Cerebellar cortex (tissue), 1 donor: ENCODE measurements around the gene PGAM2.
"Not testable (repeated sequence)": the region's sequence is repeated elsewhere in the genome, so short reads cannot be mapped to it uniquely, and the experiment has no call there.

ENCODE experiments used
- DNase-seq: peaks from one replicate; pipeline ENCODE4 v3.0.0-alpha.2; 2015; ENCODE audit warnings: low spot score

PGAM2 gene

DNA sequence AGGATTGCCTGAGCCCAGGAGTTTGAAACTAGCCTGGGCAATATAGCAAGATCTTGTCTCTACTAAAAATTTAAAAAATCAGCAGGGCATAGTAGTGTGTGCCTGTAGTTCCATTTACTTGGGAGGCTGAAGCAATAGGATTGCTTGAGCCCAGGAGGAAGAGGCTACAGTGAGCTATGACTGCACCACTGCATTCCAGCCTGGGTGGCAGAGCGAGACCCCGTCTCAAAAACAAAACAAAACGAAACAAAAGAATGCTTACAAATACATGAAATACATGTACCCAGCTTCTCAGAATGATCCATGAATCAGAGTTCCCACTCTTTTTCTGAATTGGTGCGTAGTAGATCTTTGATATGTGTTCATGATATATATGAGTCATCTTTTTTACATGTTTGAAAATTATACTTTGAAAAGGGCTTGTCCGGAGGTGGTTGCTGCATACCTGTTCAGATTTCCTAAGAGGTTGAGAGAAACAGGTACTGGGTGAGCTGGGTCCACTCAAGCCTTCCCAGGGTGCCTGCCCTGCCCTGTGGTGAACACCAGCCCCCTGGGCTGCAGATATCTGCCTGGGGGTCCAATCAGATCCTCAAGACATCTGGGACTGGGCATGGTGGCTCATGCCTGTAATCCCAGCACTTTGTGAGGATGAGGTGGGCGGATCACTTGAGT lies 42.4 kb downstream of the PGAM2 start:
- DNase-seq = not testable (repeated sequence)

GRCh38 chr7:44022069-44022468 lies 43.3 kb downstream of the PGAM2 start:
- DNase-seq = not testable (repeated sequence)

- not testable (repeated sequence) for DNase-seq
Measured at GRCh38 chr7:44019825-44020224, 45.5 kb downstream of the PGAM2 start.

DNA sequence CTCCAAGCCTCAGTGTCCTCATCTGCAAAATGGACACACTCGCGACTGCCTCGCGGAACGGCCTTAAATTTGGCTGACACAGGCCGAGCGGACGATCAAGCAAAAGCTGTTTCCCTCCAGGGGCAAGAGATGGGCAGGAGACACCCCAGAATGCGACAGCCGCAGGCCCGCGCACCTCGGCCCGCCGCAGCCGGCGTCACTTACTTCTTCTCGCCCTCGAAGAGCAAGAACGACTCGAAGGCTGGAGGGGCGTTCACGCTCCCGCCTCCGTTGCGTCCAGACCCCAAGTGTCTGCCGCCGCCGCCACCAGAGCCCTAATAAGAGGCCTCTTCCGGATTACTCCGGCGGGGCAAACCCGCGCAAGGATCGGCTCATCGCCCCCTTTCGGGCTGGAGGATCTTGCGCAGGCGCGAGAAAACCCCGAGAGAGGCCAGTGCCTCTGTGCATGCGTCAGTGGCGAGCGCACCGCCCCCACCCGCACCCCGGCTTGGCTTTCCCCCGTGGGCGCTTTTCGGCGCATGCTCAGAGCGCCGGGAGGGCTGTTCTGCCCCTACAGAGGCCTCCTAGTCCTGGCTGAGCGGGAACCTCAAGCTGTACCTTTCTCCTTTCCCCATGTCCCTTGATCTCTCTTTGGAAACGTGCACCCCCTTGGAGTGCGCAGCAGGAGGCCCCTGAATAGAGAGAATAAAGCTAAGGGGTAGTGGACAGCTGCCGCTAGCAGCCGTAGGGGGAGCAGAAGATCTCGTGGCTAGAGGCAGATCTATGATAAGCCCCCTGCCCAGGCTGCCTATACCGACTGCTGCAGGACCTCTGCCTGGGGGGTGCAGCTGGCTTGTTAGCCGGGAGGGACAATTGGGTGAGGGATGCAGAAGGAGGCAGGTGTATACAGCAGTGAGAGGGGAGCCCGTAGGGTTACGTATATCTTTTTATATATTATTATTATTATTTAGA lies 46.2 kb downstream of the PGAM2 start:
- DNase-seq = peak; percentile 97

GRCh38 chr7:44015090-44015489 lies 50.3 kb downstream of the PGAM2 start:
- not testable (repeated sequence) for DNase-seq
